GM15510 (cell line): ENCODE measurements around the gene SMYD3.

ENCODE experiments used
- POLR2A ChIP-seq: IDR thresholded peaks from 3 replicates; pipeline ENCODE4 v1.6.1; 2011; ENCODE audit warnings: borderline replicate concordance; ENCODE audit not compliant: insufficient read length; ENCODE audit errors: extremely low read depth

The SMYD3 gene

DNA sequence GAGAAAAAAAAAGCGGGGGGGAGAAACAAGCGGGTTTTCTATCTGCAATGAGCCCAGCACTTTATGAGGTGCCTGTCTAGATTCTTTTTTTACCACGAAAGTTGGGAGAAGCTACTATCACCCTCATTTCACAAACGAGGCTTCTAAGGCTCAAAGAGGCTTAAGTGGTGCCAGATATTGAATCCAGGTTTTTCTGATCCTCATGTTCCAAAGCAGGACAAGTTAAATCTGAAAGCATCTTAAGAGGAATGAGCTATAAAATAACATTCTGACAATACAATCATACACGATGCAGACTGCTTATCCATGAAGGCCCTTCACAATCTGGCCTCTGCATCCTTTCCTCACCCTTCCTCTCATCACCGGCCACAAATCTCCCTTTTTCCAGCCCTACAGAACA is 549.1 kb downstream of the SMYD3 start:
- TF ChIP-seq POLR2A = no peak

DNA sequence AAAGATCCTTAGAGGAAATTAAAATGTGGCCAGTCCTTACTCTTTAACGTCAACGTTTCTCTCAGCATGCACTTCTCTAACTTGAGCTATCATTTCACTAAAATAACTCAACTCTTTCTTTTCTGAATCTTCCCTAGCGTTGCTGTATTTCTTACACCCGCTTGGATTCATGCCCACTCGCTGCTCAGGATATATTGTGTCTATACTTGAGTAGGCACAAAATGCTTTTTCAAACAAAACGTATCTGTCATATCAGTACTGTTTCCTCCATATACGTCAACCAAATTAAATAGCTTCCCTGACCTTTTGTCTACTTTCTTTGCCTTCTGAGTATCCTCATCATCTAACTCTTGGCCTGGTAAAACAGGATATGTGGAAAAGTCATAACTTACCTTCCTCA is 549.7 kb downstream of the SMYD3 start:
- TF ChIP-seq POLR2A = no peak

DNA sequence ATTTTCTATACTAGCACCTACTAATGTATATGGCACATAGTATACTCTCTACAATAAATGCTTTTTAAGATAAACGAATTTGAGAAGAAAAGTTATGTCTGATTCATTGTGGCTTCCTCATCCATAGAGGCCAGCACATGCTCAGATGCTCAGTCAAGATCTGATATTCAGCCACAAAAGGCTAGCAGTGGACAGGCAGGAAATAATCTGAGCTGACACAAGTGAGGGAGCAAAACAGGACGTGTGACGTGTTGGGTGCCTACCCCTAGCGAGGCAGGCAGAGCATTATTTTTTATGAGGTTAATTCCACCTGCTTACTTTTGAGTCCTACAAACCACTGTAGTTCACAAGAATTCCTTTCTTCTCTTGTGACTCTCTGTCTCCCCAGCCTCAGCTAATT is 550.9 kb downstream of the SMYD3 start:
- TF ChIP-seq POLR2A = no peak

DNA sequence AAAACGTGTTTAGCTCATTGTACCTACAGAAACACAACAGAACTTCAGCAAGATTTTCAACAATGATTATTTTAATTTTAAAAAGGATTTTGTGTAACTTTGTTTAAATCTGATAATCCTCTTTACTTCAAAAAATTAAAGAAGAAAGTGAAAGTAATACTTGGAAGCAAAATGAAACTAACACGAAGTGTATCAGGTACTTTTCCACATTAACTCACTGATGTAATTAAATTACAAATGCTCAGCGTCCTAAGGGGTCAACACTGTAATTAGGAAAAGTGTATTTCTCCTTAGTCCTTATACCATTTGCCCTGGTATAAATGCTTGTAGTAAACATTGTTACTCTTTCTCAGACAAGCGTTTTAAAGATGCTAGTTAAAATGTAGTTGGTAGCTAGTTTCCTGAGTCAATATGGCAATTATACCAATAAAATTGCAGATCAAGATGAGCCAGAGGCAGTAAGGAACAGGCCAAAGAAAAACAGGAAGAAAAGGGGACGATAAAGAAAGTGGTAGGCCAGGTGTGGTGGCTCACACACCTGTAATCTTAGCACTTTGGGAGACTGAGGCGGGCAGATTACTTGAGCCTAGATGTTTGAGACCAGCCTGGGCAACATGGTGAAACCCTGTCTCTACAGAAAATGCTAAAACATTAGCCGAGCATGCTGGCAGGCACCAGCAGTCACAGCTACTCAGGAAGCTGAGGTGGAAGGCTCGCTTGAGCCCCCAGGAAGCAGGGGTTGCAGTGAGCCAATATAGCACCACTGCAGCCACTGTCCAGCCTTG is 553.0 kb downstream of the SMYD3 start:
- TF ChIP-seq POLR2A = no peak

DNA sequence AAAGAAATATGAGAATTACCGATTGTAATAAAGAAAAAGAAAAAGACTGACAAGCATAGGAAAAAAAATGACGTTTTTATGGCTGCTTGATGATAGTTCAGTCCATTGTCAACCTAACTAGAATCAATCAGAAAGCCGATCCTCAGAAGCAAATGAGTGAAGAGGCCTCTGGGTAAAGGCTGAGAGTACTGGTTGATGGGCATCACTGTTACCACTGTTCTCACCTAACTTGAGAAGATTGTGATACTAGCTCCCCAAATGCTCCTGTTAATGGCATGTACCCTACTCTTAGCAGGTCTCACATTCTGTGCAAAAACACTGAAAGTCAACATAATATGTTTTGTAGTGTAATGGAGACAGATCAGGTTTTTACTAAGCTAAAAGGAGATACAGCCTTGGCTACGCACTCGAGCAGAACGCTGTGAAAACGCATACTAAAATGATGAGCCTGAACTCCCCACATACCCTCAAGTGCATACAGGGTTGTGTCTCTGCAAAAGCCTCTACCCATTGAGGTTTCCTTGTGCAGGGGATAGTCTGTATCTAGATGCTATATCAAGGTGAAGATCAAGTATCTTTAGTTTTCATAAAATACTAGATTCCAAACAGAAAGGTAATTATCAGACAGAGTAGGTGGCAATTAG is 554.6 kb downstream of the SMYD3 start:
- TF ChIP-seq POLR2A = no peak

DNA sequence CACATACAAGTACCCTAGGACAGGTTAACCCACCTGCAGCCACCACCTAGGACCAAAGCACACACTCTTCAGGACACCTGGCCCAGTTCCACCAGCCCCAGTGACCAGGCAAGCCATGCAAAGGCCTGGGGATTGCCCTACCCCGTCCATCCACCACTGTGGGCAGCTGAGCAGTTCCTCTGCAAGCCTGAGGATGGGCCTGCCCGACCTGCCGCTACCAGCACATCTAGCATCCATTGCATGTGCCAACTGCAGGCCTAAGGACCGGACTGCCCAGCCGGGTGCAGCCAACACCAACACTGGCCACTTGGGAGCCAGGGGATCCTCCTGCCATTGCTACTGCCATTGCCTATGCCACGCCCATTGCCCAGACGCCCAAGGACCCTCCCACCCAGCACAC is 558.3 kb downstream of the SMYD3 start:
- TF ChIP-seq POLR2A = no peak

DNA sequence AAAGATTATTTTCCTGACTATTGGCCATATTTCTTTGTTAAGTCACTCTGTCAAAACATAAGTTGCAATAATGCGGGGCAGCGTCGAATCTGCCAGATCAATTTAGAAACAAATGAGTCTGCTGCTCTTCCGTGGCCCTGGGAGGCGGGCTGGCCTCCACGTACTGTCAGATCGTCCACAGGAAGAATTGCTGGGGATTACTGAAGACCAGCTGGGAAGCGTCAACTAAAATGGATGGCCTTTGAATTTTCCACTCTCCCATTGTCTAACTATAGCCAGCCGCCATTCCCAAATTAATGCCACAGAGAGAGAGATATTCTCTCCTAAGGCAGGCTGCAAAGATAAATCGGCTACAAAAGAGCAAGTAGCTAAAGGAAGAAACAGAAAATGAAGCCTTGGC is 560.2 kb downstream of the SMYD3 start:
- no peak for TF ChIP-seq POLR2A

DNA sequence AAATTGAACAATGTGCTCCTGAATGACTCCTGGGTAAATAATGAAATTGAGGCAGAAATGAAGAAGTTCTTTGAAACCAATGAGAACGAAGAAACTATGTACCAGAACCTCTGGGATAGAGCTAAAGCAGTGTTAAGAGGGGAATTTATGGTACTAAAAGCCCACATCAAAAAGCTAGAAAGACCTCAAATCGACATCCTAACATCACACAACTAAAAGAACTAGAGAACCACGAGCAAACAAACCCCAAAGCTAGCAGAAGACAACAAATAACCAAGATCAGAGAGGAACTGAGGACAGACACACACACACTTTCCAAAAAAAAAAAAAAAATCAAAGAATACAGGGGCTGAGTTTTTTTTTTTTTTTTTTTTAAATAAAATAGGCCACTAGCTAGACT is 564.2 kb downstream of the SMYD3 start:
- TF ChIP-seq POLR2A = no peak

DNA sequence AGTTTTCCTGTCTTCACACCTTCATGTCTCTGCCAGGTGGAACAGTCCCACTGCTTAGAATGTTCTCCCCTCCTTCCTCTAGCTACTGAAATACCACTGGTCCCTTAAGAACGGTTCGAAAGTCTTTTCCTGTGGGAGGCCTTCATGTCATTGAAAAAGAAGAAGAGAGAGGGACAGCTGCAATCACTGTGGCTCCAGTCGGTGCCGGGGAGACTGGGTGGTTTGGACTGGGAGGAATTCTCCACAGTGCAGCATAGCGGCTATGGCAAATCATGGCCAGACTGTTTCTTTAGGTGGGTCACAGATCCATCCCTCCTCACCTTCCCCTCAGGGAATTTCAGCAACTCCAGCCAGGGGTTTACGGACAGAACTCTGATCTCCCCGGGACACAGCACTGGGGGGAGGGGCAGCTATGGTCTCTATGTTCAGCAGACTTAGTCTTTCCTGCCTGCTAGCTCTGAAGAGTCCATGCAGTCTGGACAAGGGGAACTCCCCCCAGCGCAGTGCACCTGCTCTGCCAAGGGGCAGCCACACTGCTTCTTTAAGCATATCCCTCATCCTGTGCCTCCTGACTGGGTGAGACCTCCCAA is 567.2 kb downstream of the SMYD3 start:
- no peak for TF ChIP-seq POLR2A

DNA sequence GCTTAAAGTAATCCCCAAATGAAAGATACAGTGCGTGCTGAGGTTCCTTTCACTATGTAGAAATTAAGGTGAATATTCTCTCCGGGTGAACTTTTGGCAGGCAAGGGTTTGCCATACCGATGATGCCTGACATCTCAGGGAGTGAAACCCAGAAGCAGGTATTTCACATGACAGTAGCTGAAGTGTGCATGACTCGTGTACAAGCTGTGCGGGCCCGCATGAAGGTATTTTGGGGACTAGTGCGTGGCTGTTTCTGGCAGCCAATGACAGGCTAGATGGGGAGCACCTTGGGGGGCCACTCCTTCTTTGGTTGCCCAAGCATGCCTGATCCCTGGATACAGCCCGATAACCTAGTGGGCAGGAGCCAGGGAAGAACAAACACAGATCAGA is 569.0 kb downstream of the SMYD3 start:
- TF ChIP-seq POLR2A = no peak

DNA sequence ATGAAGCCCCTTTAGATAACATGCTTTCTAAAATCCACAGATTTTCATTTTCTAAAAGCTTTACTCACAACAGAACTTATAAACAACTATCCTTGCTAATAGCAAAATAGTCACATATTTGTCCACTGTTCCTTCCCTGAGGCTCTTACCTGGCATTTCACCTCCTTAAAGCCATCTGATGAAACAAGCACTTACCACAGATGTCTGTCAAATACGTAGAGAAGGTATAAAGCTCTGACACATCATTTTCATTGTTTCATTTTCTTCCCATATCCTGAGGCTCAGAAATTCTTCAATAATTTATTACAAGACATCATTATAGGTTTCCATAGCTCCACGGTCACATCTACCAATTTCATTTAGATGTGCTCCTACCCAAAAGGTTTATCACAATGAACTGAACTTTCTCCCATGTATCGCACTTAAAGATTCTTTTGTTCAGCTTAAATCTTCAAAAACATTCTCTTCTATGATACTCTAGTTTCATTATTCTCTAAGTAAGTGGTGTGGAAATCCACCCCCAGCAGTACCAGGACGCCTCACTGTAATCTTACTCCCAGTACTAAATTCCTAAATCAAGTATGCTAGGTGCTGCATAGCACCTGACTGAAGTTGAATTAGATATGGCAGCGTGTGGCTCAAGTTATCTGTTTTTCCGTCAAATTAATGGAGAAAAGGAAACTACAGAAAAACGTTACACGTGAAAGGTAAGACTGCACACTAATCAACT is 569.6 kb downstream of the SMYD3 start:
- TF ChIP-seq POLR2A = no peak

DNA sequence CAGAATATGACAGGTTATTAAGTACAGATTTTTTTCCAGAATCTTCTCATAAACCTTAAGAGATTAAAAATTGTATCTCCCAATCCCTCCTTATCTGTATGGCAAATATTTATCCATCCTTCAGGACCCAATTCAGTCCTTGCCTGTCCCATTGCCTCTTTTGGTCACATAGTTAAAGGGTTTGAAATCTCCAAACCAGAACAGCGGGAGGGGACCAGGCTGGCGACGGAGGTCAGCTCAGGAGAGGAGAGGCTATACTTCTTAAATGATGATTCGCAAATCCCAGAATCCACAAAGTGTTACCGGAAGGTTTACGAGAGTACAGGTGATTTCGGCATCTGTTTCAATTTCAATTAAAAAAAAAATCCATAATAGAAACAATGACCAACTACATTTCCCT is 572.7 kb downstream of the SMYD3 start:
- no peak for TF ChIP-seq POLR2A

DNA sequence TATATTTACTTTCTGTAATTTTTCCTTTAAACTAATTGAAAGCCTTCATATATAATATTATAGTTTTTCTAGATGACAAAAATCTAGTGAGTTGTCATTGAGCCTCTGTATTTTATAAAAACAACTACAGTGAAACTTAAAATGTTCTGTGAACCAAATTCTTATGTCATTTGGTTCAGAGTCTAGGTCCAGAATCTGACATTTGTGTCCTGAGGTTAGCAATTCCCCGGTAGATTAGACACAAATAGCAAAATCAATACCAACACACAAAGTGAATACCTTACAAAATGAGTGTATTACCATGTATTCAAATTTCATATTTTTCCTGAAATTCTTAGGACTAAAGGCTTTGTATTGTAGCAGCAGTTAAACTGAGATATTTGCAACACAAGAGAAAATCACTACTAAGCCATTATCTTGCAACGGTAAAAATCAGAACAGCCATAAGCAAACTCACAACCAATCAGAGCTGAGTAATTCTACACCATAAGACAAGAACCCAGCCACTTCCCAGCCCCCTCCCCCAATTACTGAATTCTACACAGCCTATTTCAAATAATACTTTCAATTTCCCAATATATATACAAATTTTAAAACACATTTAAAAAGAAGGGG is 573.5 kb downstream of the SMYD3 start:
- TF ChIP-seq POLR2A = no peak

DNA sequence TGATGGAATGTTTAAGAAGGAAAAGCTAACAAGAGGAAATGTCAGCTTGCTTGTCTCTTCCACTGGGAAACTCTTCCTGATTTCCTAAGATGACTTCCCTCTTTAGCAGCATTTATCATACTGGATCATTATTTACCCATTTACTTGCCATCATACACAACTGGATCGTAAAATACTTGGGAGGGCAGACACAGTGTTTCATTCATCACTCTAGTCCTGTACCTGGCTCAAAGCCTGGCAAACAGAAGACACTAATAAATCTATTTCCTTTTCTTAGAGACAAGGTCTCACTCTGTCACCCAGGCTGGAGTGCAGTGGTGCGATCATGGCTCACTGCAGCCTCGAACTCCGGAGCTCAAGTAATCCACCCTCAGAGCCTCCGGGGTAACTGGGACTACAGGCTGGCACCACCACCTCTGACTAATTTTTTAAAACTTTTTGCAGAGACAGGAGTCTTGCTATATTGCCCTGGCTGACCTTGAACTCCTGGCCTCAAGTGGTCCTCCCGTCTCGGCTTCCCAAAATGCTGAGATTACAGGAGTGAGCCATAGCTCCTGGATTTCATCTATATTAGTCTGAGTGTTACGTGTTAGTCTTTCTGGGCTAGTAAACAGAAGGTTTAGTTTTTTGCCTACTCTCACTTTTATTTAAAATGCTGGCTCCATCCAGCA is 574.6 kb downstream of the SMYD3 start:
- TF ChIP-seq POLR2A = no peak

DNA sequence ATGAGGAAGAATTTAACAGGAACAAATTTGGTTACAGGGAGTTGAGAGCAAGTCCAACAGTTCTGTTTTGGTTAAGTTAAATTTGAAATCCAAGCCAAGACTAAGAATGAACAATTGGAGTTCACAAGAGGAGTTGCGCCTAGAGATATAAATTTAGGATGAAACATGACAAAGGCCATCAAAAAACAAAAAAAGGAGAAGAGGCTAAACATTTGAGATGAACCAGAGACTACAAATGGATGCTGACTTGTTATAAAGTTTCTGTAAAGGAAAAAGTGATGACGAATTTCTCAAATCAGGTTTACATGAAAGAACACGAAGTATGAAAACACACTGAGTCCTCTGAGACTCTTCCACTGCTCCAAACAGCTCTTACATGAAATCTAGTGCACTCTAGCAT is 575.6 kb downstream of the SMYD3 start:
- no peak for TF ChIP-seq POLR2A

DNA sequence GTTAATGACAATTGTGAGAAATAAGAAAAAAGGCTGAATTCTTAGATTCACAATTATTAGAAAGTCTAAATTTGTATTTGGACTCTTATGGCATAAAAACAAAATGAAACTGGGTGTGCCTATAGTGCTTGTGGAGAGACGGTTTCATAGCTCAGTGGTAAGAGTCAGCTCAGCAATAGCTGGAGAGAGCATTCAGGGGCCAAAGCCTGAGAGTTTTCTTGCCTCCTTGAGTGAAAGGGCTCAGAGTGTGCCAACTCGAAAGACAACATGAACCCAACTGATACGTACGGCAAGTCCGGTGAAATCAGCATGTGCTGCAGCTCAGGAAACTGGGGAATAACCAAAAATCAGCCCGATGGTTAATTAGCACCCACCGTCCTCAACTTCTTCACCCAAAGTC is 577.9 kb downstream of the SMYD3 start:
- TF ChIP-seq POLR2A = no peak
